ENCODE measurements around the gene PLXNA1. TPM values are rescaled to one million over a fixed set of nuclear protein-coding genes. Genes with fewer than 3 reads are reported as not detected.

The PLXNA1 gene
- total and polyA plus RNA-seq, 10 of the 15 experiments (the other 5 are each of a cell fraction or from before 2014, with no cell fraction given) = 0.03 to 16.4 (median 2.5) TPM

DNA sequence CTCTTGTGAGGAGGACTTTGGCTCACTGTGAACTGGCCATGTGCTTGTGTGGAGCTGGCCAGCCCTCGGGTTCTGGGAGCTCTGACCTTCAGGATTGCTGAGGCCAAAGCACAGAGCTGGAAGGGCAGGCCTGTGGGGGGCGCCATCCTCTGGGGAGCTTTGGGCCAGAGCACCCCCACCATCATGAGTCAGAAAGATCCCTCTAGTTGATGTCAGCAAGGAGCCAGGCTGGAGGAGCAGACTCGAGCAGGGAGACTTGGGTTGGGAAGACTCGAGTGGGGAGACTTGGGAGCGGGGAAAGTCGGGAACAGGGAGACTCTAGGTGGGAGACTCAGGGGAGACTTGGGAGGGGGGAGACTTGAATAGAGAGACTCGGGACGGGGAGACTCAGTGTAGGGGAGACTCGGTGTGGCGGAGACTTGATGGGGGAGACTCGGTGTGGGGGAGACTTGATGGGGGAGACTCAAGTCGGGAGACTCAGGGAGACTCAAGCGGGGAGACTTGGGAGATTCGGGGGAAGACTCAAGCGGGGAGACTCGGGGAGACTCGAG lies 37.7 kb upstream of the PLXNA1 start:
- FAIRE-seq (no peak), DNase-seq (ENCODE audit: low read depth, low spot score) (no peak), ATAC-seq (no peak)
- Histone ChIP-seq H3K4me3 (no peak overlapping the region), H3K9ac (ENCODE audit: control insufficient read depth, insufficient read depth, low read length) (no peak overlapping the region), H3K79me2 (ENCODE audit: control insufficient read depth, insufficient read depth, low read length) (no peaks in the 10 kb centered on the region), H3K27ac (ENCODE audit: control insufficient read depth, insufficient read depth) (no peak overlapping the region), H2AFZ (ENCODE audit: control insufficient read depth, low read depth, low read length) (no peak overlapping the region), H3K27me3 (replicated peaks in 1 of 2; ENCODE audit: control insufficient read depth in 2 of 2, insufficient read depth in 2 of 2, low read length in 1 of 2) (no peaks in the 10 kb centered on the region), H4K20me1 (ENCODE audit: control insufficient read depth, insufficient read depth) (no peaks in the 10 kb centered on the region), H3K9me3 (replicated peaks; ENCODE audit: control insufficient read depth, insufficient read depth, low read length) (no peaks in the 10 kb centered on the region), H3K4me2 (ENCODE audit: control insufficient read depth, insufficient read depth) (no peak overlapping the region), H3K4me1 (ENCODE audit: control insufficient read depth, insufficient read depth, low read length) (no peaks in the 10 kb centered on the region), H3K36me3 (ENCODE audit: control insufficient read depth in 2 of 2, insufficient read depth in 2 of 2, low read length in 1 of 2) (no peaks in the 10 kb centered on the region; a peak in 1 of 4 replicates)
- ChIA-PET CTCF (no interaction called here), RAD21 (ENCODE audit: unreplicated experiment) (no interaction called here), POLR2A (no interaction called here), SMC1A (ENCODE audit: uncharacterized antibody, unreplicated experiment) (no interaction called here)
- BruUV-seq (replicated peaks) = no TSS peak
- WGBS (ENCODE audit: insufficient coverage, insufficient replicate concordance, low lambda C conversion rate, missing lambda C conversion rate) = 57% methylated on average over 17 of the region's 17 CpGs
- intact Hi-C loops (cut with micrococcal nuclease; ENCODE audit: unreplicated experiment) = no loop called here
- in situ Hi-C loops (cut with MboI) = no loop called here
- TF ChIP-seq SPI1 (IDR thresholded peaks at IDR 0.05; ENCODE audit: borderline replicate concordance, insufficient read depth, low read depth, low read length) (no peak), POLR2AphosphoS2 (IDR thresholded peaks at IDR 0.05; ENCODE audit: low read depth, low read length) (no peak), IRF4 (IDR thresholded peaks at IDR 0.05; ENCODE audit: low read depth, low read length) (no peak), SMC3 (IDR thresholded peaks at IDR 0.05; ENCODE audit: borderline replicate concordance, low read length) (no peak), SUZ12 (IDR thresholded peaks at IDR 0.05; ENCODE audit: unreplicated experiment) (no peak), GATAD2B (conservative IDR thresholded peaks at IDR 0.05; ENCODE audit: low read depth) (no peak), BMI1 (IDR thresholded peaks at IDR 0.05; ENCODE audit: borderline replicate concordance) (no peak), CREM (IDR thresholded peaks at IDR 0.05; ENCODE audit: low read depth) (no peak), RBBP5 (conservative IDR thresholded peaks at IDR 0.05) (no peak), SREBF2 (IDR thresholded peaks at IDR 0.05; ENCODE audit: low read length) (no peak), FOXK2 (IDR thresholded peaks at IDR 0.05) (no peak), KDM1A (IDR thresholded peaks at IDR 0.05; ENCODE audit: borderline replicate concordance) (no peak), CBX3 (IDR thresholded peaks at IDR 0.05; ENCODE audit: borderline replicate concordance, low read depth) (no peak), PRDM15 (CRISPR knock-in tag; IDR thresholded peaks at IDR 0.05) (no peak), ATF3 (IDR thresholded peaks at IDR 0.05; ENCODE audit: borderline replicate concordance, extremely low read depth, low read depth, low read length) (no peak)
- TF ChIP-seq, protein P1, sequence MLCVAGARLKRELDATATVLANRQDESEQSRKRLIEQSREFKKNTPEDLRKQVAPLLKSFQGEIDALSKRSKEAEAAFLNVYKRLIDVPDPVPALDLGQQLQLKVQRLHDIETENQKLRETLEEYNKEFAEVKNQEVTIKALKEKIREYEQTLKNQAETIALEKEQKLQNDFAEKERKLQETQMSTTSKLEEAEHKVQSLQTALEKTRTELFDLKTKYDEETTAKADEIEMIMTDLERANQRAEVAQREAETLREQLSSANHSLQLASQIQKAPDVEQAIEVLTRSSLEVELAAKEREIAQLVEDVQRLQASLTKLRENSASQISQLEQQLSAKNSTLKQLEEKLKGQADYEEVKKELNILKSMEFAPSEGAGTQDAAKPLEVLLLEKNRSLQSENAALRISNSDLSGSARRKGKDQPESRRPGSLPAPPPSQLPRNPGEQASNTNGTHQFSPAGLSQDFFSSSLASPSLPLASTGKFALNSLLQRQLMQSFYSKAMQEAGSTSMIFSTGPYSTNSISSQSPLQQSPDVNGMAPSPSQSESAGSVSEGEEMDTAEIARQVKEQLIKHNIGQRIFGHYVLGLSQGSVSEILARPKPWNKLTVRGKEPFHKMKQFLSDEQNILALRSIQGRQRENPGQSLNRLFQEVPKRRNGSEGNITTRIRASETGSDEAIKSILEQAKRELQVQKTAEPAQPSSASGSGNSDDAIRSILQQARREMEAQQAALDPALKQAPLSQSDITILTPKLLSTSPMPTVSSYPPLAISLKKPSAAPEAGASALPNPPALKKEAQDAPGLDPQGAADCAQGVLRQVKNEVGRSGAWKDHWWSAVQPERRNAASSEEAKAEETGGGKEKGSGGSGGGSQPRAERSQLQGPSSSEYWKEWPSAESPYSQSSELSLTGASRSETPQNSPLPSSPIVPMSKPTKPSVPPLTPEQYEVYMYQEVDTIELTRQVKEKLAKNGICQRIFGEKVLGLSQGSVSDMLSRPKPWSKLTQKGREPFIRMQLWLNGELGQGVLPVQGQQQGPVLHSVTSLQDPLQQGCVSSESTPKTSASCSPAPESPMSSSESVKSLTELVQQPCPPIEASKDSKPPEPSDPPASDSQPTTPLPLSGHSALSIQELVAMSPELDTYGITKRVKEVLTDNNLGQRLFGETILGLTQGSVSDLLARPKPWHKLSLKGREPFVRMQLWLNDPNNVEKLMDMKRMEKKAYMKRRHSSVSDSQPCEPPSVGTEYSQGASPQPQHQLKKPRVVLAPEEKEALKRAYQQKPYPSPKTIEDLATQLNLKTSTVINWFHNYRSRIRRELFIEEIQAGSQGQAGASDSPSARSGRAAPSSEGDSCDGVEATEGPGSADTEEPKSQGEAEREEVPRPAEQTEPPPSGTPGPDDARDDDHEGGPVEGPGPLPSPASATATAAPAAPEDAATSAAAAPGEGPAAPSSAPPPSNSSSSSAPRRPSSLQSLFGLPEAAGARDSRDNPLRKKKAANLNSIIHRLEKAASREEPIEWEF (IDR thresholded peaks at IDR 0.05; ENCODE audit: insufficient replicate concordance, low read depth, low read length) = no peak
